Right cardiac atrium (tissue), 5 donors: Measurements from ENCODE around the gene APOA5. TPM values are rescaled to one million over a fixed set of nuclear protein-coding genes. Genes with fewer than 3 reads are reported as not detected.
"Not testable (repeated sequence)": the region's sequence is repeated elsewhere in the genome, so short reads cannot be mapped to it uniquely, and the experiment has no call there.

ENCODE experiments used
- ATAC-seq, 2 donors: fragments of 200-7000 bp; cut with Tn5 transposase; one replicate each; pipeline versions ENCODE4 v1.8.0 to v1.9.1; 2020; ENCODE audit warnings: moderate library complexity in 2 of 2, mild to moderate bottlenecking in 1 of 2
- DNase-seq, 3 donors: peaks; one replicate each; pipeline ENCODE4 v3.0.0-alpha.2; 2020
- H3K27ac ChIP-seq: one replicate; pipeline ENCODE4 v1.5.1; 2013; ENCODE audit warnings: mild to moderate bottlenecking, low read length, control low read depth, moderate library complexity
- H3K27me3 ChIP-seq: one replicate; pipeline ENCODE4 v1.6.1; 2013; ENCODE audit not compliant: control insufficient read depth, insufficient read depth
- H3K4me1 ChIP-seq: one replicate; pipeline ENCODE4 v1.6.1; 2013; ENCODE audit warnings: low read length; ENCODE audit not compliant: control insufficient read depth, insufficient read depth
- H3K4me3 ChIP-seq: one replicate; pipeline ENCODE4 v1.5.1; 2013; ENCODE audit warnings: low read length, control low read depth
- H3K9me3 ChIP-seq: one replicate; pipeline ENCODE4 v1.6.1; 2013; ENCODE audit warnings: low read length; ENCODE audit not compliant: control insufficient read depth
- WGBS: extraction: QIAGEN DNeasy Blood & Tissue Kit; methylation state at CpG from one replicate; pipeline ENCODE4 v1.1.7; 2013; 5-methylcytosine and 5-hydroxymethylcytosine counted together
- intact Hi-C, 4 donors: fragments of 100-400 bp; cut with DNase I; formaldehyde crosslinking; loops; one replicate each; pipeline versions ENCODE4 v1.11.0 to v1.14.0; 2022 to 2023
- polyA plus RNA-seq: library from polyadenylated mRNA; stranded (reverse); fragments of 200-250 nt; gene quantifications from one replicate; pipeline ENCODE4 v1.2.3, GENCODE V29; 2013
- total RNA-seq, 4 donors: library from RNA; stranded (reverse); fragmentation: NEBNext Ultra II Directional; extraction: Animal tissue kit (Norgen Biotek cat#: 25700); gene quantifications; one replicate each; pipeline ENCODE4 v1.2.1, GENCODE V29; 2021
- donor health status: healthy with polysubstance abuse.
- donor health status: DM: no; HTN: yes; CAD: no.
- donor health status: DM: no; HTN: no; CAD: no.
- donor health status: DM: no; HTN: yes; CAD: no; lungs with severe emphysema.
- donor health status: DM: yes; HTN: yes; CAD: no.

The APOA5 gene
- total and polyA plus RNA-seq, 5 donors, result not detected

DNA sequence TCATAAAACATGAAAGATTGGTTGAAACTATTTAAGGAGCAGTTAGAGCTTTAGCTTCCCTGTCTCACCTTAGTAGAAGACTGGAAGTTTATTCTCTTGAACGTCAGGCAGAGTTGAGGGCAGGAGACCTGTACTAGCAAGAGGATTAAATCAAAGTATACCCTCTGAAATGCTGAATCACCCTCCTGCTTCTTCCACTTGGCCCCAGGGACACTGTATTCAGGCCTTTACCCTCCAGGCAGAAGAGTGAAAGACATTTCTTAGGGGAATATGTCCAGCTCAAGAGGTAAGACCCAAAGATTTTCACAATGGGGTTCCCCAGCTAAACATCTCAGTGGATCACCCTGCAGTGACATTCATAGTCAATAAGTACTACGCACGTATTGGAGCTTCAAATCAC, 19.5 kb upstream of the APOA5 start:
- no peak for ATAC-seq
- intact Hi-C loops, result no loop called here
- no peaks in the 10 kb centered on the region for H3K9me3 ChIP-seq
- H3K27ac ChIP-seq, result no peak overlapping the region
- 83% methylated on average over 3 of the region's 3 CpGs for WGBS
- no peak for DNase-seq
- H3K4me1 ChIP-seq, result no peaks in the 10 kb centered on the region
- no peak overlapping the region for H3K4me3 ChIP-seq
- no peaks in the 10 kb centered on the region for H3K27me3 ChIP-seq

- no peaks in the 10 kb centered on the region for H3K4me1 ChIP-seq
- WGBS, result 84% methylated on average over 14 of the region's 14 CpGs
Measured at GRCh38 chr11:116808262-116809175, 16.8 kb upstream of the APOA5 start.

GRCh38 chr11:116807601-116808261, 16.1 kb upstream of the APOA5 start:
- 89% methylated on average over 6 of the region's 6 CpGs for WGBS
- intact Hi-C loops, result no loop called here
- no peak overlapping the region for H3K27ac ChIP-seq
- ATAC-seq, result no peak
- DNase-seq, result no peak
- no peak overlapping the region for H3K4me3 ChIP-seq
- no peaks in the 10 kb centered on the region for H3K9me3 ChIP-seq
- no peaks in the 10 kb centered on the region for H3K4me1 ChIP-seq
- H3K27me3 ChIP-seq, result no peaks in the 10 kb centered on the region

More at GRCh38 chr11:116808262-116809175, 16.8 kb upstream of the APOA5 start:
- DNase-seq (no peak), ATAC-seq (peak in 1 of 2 donors; percentile 24)
- H3K27ac ChIP-seq, result no peak overlapping the region
- H3K27me3 ChIP-seq, result no peaks in the 10 kb centered on the region
- no peaks in the 10 kb centered on the region for H3K9me3 ChIP-seq
- intact Hi-C loops, result no loop called here
- H3K4me3 ChIP-seq, result no peak overlapping the region

- 59% methylated on average over 3 of the region's 3 CpGs for WGBS
- intact Hi-C loops, result no loop called here
Measured at GRCh38 chr11:116804001-116804400, 12.3 kb upstream of the APOA5 start.

DNA sequence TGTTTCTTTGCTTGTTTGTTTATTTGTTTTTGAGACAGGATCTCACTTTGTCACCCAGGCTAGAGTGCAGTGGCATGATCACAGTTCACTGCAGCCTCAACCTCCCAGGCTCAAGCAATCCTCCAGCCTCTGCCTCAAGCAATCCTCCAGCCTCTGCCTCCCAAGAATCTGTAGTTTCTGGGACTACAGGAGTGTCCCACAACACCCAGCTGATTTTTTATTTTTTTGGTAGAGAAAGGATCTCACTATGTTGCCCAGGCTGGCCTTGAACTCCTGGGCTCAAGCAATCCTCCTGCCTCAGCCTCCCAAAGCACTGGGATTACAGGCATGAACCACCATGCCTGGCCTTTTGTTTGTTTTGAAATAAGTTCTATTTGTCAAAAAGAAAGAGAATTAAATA, 10.0 kb upstream of the APOA5 start:
- intact Hi-C loops, H3K4me1 ChIP-seq, H3K27ac ChIP-seq, H3K27me3 ChIP-seq, H3K4me3 ChIP-seq, H3K9me3 ChIP-seq, ATAC-seq, DNase-seq: not testable (repeated sequence)

More at GRCh38 chr11:116804001-116804400, 12.3 kb upstream of the APOA5 start:
- no peak for DNase-seq
- Histone ChIP-seq H3K9me3 (no peaks in the 10 kb centered on the region), H3K4me3 (no peak overlapping the region), H3K27me3 (no peaks in the 10 kb centered on the region), H3K27ac (no peak overlapping the region), H3K4me1 (no peaks in the 10 kb centered on the region)
- no peak for ATAC-seq

DNA sequence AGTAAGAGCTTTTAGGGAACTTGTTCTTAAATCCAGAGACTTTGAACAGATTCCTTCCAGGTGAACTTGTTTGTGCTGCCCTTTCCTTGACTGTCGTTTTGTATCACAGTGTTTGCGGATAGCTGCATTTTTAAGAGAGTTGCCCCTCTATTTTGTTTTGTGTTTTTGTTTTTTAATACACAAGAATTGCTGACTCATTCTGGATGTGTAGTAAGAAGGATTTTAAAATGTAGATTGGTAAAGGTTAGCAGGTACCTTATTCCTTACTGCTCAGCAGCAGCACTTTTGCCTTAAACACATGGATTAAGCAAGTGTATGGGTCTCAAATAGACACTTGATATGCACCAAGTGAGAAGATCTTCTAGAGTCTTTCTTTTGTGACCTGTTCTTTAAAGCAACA, 8.9 kb upstream of the APOA5 start:
- intact Hi-C loops, result no loop called here
- no peaks in the 10 kb centered on the region for H3K4me1 ChIP-seq
- H3K27ac ChIP-seq, result no peak overlapping the region
- no peaks in the 10 kb centered on the region for H3K9me3 ChIP-seq
- H3K4me3 ChIP-seq, result no peak overlapping the region
- 94% methylated on average over 2 of the region's 2 CpGs for WGBS
- DNase-seq (no peak), ATAC-seq (no peak)
- H3K27me3 ChIP-seq, result peaks cover 2% of the 10 kb centered on the region

DNA sequence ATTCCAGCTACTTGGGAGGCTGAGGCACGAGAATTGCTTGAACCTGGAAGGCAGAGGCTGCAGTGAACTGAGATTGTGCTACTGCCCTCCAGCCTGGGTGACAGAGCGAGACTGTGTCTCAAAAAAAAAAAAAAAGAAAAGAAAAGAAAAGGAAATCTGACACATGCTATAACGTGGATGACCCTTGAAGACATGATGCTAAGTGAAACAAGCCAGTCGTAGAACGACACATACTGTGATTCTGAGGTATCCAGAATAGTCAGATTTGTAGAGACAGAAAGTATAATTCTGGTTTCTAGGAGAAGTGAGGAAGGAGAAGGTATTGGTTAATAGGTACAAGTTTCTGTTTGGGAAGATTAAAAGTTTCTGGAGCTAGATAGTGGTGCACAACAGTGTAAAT, 6.7 kb upstream of the APOA5 start:
- H3K27ac ChIP-seq, result no peak overlapping the region

GRCh38 chr11:116797816-116798215, 6.1 kb upstream of the APOA5 start:
- no peaks in the 10 kb centered on the region for H3K9me3 ChIP-seq
- no peak overlapping the region for H3K27ac ChIP-seq
- intact Hi-C loops, result loop anchor here in 3 of 4 donors (5.0 to 10.0 kb wide), 2 partner anchors 309 to 427 kb away; no protein-coding TSS in a partner anchor
- DNase-seq (no peak), ATAC-seq (peak in 1 of 2 donors; percentile 32)
- no peak overlapping the region for H3K4me3 ChIP-seq
- H3K27me3 ChIP-seq, result peaks cover 2% of the 10 kb centered on the region
- 56% methylated on average over 5 of the region's 5 CpGs for WGBS
- no peaks in the 10 kb centered on the region for H3K4me1 ChIP-seq

More for the DNA sequence above, 6.7 kb upstream of the APOA5 start:
- no peak for ATAC-seq
- H3K4me1 ChIP-seq, result no peaks in the 10 kb centered on the region
- 78% methylated on average over 5 of the region's 5 CpGs for WGBS
- peaks cover 2% of the 10 kb centered on the region for H3K27me3 ChIP-seq
- intact Hi-C loops, result loop anchor here in 3 of 4 donors (5.0 to 10.0 kb wide), 2 partner anchors 309 to 426 kb away; no protein-coding TSS in a partner anchor
- H3K4me3 ChIP-seq, result no peak overlapping the region
- H3K9me3 ChIP-seq, result no peaks in the 10 kb centered on the region
- DNase-seq, result no peak

DNA sequence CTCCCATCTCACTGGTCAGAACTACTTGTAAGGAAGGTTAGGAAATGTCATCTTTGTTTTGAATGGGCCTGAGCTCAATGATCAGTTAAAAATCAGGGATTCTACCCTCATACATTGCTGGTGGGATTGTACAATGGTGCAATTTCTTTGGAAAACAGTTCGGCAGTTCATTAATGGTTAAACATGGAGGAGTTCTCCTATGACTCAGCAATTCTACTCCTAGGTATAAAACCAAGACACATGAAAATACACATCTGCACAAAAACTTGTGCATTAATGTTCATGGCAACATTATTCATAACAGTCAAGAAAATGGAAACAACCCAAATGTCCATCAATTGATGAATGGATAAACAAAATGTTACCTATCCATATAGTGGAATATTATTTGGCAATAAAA, 4.9 kb upstream of the APOA5 start:
- DNase-seq, result no peak
- Histone ChIP-seq H3K4me1 (no peaks in the 10 kb centered on the region), H3K4me3 (no peak overlapping the region), H3K27ac (no peak overlapping the region), H3K27me3 (peaks cover 2% of the 10 kb centered on the region), H3K9me3 (no peaks in the 10 kb centered on the region)
- WGBS, result 93% methylated on average over 1 of the region's 1 CpG
- intact Hi-C loops, result loop anchor here in 3 of 4 donors (5.0 to 10.0 kb wide), 2 partner anchors 311 to 428 kb away; no protein-coding TSS in a partner anchor
- ATAC-seq, result no peak

GRCh38 chr11:116794851-116795250, 3.2 kb upstream of the APOA5 start:
- no peak for DNase-seq
- no peak overlapping the region for H3K4me3 ChIP-seq
- no peak overlapping the region for H3K27ac ChIP-seq
- WGBS, result 79% methylated on average over 2 of the region's 2 CpGs
- no peaks in the 10 kb centered on the region for H3K9me3 ChIP-seq
- H3K4me1 ChIP-seq, result no peaks in the 10 kb centered on the region
- intact Hi-C loops, result loop anchor here (5.0 to 10.0 kb wide), 3 partner anchors 42 to 430 kb away; partner anchors contain the start of gene APOA1 (in 3 of the 4)
- peaks cover 2% of the 10 kb centered on the region for H3K27me3 ChIP-seq
- ATAC-seq, result no peak

- intact Hi-C loops, result loop anchor here (5.0 to 10.0 kb wide), 3 partner anchors 44 to 431 kb away; partner anchors contain the start of gene APOA1 (in 3 of the 4)
- ATAC-seq, result no peak
- Histone ChIP-seq H3K9me3 (no peaks in the 10 kb centered on the region), H3K27ac (no peak overlapping the region), H3K27me3 (peaks cover 2% of the 10 kb centered on the region), H3K4me3 (no peak overlapping the region), H3K4me1 (no peaks in the 10 kb centered on the region)
- WGBS, result 94% methylated on average over 1 of the region's 1 CpG
- no peak for DNase-seq
Measured at GRCh38 chr11:116793772-116794097, 2.1 kb upstream of the APOA5 start.
